IPS-NIHi7 (cell line): ENCODE results near the gene ZGRF1.
"Not testable (repeated sequence)": the region's sequence is repeated elsewhere in the genome, so short reads cannot be mapped to it uniquely, and the experiment has no call there.

ENCODE experiments used
- DNase-seq: peaks from one replicate; pipeline ENCODE4 v3.0.0; 2012; ENCODE audit warnings: mixed read lengths; ENCODE audit errors: extremely low spot score

ZGRF1 gene

DNA sequence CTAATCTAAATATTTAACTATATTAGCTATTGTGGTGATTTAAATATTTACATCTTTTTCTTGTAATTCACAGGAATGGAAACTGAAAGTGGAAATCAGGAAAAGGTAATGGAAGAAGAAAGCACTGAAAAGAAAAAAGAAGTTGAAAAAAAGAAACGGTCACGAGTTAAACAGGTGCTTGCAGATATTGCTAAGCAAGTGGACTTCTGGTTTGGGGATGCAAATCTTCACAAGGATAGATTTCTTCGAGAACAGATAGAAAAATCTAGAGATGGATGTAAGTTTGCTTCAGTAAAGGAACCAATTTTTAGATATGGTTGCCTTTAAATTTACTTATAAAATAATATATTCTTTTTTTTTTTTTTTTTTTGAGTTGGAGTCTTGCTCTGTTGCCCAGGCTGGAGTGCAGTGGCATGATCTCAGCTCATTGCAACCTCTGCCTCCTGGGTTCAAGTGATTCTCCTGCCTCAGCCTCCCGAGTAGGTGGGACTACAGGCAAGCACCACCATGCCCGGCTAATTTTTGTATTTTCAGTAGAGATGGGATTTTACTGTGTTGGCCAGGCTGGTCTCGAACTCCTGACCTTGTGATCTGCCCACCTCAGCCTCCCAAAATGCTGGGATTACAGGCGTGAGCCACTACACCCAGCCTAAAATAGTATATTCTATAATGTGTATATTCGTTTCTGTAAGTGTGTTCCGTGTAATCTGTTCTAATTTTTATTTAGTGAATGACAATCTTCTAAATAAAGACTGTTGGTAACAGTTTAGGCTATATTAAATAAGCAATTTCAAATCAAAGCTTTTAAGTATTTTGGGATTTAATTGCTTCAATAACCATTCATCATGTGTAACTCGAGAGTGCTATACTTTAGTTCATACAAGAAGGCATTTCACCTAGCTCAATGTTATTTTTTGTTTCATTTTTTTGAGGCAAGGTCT is 8.2 kb upstream of the ZGRF1 start:
- not testable (repeated sequence) for DNase-seq

DNA sequence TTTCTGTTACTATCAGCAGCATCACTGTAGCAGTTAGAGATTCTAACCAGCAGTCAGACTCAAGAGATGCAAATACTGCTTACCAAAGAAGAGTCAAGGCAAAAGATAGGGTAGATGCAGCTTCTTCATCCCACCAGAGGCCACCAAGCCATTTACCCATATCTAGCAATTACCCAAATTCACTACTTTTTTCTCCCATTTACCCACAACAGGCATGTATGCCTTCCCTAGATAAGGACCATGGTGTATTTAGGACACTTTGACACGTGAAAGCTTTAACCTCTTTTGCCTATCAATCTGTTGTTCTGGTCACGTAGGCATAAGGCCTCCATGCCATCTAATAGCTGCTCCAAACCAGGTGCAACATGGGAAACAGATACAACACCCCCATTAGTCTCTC is 5.8 kb upstream of the ZGRF1 start:
- DNase-seq: no peak

DNA sequence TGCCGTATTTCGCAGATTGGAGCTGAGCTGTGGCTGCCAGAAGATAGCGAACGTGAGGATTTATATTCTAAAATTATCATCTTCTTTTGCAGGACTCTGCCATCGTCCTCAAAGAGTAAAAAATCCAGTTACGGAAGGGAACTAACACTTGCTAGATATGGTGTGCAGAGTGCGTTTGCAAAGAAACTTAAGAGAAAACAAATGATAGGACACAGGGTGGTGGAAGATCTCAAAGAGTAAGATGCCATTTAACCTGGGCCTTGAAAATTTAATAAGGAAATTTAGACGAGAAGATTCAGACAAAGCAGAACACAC is 800 bp upstream of the ZGRF1 start:
- DNase-seq: no peak

DNA sequence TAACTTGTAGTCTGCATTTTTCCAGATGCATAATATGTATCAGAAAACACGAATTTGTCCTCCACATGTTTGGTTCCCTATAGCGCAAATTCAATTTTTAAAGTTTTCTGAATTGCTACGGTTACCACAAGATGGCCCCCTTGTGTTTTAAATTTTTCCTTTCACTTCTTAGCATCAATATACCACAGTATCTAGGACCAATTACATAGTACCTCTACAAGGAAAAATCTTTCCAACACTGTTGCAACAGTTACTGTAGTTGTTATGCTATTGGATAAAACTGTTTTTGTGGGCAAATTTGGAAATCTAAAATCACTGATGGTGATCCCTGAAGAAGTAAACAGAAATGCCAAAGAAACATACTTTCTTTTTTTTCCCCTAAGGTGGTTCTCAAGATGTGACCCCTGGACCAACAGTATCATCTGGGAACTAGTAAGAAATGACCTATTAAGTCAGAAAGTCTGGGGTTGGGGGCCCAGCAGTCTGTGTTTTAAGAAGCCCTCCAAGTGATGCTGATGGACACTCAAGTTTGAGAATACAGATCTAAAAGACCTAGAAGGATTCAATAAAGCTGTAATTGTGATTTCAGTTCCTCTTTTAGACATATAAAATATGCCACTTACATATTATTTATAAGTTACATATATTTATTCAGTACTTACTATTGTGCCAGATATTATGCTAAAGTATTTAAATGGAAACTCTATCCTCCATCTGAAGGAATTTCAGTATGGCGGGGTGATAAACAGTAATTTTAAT is 3.1 kb downstream of the ZGRF1 start:
- peak; percentile 20 for DNase-seq

DNA sequence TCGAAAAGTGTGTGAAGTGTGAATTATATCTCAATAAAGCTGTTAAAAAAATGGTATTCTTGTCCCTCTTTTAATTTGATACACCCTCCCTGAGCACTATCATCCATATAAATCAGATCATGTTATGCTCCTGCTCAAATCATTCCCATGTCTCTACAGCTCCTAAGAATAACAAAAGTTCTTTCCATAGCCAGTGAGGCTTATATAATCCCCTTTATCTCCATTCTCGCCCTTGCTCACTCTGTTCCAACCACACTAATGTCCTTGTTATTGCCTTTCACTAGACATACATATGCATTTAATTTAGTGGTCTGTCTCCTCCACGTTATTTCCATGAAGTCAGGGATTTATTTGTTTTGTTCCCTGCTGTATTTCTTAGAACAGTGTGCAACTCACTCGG is 10.5 kb downstream of the ZGRF1 start:
- DNase-seq: no peak

DNA sequence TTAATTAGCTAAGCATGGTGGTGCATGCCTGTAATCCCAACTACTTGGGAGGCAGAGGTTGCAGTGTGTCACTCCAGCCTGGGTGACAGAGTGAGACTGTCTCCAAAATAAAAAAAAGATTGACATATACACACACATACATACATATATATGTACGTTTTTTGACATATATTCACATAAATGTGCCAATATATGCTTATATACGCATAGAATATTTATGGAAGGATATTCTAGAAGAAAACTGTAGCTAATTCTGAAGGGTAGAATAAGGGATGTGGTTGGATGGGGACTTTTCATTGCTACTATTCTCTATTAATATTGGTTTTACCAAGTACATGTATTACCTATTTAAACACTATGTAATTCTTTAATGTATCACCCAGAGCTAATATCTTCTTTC is 19.7 kb downstream of the ZGRF1 start:
- DNase-seq: no peak

DNA sequence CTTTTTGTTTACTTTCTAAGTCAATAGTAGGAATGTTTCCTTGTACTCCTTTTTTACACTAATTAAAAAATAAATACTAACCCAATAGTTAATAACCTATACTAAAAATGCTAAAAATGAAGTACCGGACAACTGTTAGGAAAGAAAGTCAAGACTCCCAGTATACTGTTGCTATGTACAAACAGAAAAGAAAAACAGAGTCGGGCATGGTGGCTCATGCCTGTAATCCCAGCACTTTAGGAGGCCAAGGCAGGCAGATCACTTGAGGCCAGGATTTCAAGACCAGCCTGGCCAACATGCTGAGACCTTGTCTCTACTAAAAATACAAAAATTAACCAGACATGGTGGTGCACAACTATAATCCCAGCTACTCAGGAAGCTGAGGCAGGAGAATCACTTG is 23.9 kb downstream of the ZGRF1 start:
- not testable (repeated sequence) for DNase-seq

DNA sequence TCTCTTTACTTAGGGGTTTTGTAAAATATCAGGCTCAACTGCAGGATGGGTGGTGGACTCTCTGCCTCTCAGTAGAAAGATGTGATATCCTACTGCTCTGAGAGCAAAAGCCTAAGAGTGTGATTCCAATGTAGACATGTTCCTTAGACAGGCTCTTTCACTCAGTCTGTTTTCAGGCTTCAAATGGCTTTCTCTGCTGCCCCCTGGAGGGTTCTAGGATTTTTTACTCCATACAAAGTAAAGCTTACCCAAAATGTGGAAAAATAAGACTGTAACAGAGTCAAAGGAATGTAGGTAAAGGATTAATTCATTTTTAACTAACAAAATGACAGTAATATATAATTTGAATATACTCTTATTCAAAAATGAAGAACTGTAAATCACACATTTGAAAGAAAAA is 32.1 kb downstream of the ZGRF1 start:
- DNase-seq: peak; percentile 71

DNA sequence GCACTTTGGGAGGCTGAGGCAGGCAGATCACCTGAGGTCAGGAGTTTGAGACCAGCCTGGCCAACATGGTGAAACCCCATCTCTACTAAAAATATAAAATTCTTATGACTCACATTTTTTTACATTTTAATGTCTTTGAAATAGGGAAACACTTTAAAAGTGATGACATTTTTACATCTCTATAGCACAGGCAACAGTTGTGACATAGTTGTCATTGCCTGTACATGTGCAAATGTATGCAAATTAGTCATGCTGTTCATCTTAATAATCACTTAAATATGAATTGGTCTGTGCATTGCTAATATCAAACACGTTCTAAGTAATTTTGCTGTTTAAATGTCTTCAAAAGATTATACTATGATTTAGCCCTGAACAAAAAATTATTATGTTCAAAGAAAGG is 41.7 kb downstream of the ZGRF1 start:
- no peak for DNase-seq

DNA sequence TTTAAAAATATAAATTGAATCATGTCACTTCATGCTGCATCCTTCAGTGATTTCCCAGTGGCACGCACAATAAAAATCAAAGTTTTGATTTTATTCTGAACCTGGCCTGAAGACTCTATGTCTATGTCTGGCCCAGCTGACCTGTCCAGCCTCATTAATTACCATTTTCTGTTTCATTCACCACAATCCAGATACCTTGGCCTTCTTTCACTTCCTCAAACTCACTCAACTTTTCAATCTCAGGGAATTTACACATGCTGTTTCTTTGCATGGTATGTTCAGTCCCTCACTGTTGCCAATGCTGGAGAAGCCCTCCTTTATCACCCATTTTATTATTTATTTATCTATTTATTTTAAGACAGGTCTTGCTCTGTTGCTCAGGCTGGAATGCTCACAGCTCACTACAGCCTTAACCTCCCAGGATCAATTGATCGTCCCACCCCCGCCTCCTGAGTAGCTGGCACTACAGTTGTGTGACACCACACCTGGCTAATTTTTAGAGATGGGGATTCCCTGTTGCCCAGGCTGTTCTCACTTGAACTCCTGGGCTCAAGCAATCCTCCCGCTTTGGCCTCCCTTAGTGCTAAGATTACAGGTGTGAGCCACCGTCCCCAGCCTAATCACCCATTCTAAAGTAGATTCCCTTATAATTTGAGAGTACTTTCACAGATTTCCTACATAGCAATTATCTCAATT is 43.1 kb downstream of the ZGRF1 start:
- no peak for DNase-seq

DNA sequence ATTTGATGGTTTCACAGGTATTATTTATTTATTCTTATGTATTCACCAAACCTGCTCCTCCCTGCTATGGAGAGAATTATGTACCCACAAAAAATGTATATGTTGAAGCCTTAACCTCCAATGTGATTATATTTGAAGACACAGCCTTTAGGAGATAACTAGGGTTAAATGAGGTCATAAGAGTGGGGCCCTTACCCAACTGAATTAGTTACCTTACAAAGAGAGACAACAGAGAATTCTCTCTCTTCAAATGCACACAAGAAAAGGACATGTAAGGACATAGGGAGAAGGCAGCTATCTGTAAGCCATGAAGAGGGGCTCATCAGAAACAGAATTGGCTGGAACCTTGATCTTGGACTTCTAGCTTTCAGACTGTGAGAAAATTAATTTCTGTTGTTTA is 44.0 kb downstream of the ZGRF1 start:
- no peak for DNase-seq

DNA sequence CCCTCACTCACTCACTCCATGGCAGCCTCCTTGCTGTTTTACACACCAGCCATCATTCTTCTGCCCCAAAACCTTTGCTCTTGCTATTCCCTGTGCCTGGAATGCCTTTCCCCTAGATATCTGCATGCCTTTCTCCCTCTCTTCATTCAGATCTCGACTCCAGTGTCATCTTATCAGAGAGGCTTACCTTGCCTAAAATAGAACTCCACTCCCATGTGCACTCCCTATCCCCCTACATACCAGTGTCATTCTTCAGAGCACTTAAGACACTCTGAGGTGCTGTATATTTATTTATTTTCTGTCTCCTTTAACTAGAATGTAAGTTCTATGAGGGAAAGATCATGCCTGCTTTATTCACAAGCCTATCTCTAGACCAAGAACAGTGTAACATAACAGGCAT is 45.1 kb downstream of the ZGRF1 start:
- no peak for DNase-seq

DNA sequence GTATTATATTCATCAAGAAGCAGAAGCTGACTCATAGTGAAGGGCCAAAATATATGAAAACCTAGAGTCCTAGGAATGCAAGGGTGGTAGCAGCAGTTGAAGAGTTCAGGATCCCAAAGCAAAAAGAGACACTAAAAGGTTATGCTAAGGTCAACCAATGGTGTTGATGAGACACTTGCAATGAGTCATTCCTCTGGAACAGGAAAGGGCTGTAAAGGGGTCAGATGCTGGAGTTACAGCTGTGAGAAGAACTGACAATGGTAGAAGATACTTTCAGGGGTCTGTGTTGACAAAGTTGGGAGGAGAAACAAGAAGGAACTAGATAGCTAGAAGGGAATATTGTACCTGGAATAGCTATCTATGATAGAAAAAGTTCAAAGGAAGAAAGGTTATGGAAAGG is 47.5 kb downstream of the ZGRF1 start:
- peak; percentile 15 for DNase-seq

DNA sequence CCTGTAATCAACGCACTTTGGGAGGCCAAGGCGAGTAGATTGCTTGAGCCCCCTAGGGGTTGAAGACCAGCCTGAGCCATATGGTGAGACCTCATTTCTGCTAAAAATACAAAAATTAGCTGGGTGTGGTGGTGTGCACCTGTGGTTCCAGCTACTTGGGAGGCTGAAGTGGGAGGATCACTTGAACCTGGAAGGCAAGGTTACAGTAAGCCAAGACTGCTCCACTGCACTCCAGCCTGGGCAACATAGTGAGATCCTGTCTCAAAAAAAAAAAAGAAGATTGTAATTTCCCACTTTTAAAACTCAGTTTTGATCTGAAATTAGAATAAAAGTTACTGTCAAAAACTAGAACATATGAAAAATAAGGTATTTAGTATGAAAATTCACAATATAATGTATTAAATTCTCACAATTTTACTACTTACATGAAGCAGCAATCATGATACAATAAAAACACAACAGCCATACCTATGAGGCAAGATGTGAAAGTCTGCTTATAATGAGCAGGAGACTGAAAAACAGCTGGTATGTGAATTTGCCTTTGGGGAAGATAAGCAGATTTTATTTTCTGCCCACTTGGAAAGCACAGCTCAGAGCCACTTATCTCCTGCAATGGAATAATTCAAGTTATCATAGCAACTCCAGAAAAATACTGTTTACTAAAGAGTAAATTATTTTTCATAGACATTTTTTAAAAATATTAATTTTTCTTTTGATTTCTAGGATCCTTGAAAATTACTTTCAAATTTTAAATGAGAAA is 50.6 kb downstream of the ZGRF1 start:
- no peak for DNase-seq

DNA sequence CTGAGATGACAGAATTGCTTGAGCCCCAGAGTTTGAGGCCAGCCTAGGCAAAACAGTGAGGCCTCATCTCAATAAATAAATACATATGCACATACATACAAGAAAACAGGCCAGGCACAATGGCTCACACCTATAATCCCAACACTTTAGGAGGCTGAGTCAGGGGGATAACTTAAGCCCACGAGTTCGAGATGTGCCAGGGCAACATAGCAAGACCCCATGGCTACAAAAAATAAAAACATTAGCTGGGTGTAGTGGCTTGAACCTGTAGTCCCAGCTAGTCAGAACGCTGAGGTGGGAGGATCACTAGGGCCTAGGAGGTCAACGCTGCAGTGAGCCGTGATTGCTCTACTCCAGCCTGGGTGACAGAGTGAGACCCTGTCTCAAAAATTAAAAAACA is 69.2 kb downstream of the ZGRF1 start:
- no peak for DNase-seq

DNA sequence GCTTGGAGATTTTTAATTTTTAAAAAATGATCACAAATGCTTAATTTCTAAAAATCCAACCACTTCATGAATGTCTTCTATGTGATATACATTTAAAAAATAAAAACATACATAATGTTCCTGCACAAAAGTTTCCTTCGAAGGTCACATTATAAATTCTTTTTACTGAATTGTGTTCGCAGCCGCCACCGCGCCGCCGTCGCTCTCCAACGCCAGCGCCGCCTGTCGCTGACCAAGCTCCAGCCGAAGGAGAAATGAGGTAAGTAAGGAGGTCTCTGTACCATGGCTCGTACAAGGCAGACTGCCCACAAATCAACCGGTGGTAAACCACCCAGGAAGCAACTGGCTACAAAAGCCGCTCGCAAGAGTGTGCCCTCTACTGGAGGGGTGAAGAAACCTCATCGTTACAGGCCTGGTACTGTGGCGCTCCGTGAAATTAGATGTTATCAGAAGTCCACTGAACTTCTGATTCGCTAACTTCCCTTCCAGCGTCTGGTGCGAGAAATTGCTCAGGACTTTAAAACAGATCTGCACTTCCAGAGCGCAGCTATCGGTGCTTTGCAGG is 71.9 kb downstream of the ZGRF1 start:
- no peak for DNase-seq

DNA sequence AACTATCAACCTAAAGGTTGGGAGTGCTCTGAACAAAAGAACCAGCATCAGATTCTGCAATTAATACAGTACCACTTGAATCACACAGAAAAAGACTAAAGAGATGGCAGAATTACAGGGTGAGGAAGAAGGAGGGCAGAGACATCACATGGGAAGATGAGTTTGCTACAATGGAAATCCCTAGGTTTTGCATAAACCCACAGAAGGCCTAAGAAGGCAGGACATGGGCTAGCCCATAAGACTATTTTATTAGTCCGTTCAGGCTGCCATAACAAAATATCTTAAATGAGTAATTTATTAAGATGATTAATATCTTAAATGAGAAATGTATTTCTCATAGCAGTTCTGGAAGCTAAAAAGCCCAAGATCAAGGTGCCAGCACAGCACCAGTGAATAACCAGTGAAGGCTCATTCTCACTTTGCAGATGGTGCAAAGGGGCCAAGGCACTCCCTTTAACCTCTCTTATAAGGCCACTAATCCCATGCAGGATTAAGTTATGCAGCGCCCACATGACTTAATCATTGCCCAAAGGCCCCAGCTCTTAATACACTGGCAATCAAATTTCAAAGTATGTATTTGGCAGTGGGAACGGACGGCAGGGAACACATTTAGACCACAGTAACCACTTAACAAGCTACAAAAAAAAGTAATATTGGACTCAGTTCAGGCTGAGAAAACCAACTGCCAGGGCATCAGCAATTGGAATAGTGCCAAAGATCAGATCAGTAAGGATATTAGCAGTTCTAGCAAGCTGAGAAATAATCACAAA is 73.1 kb downstream of the ZGRF1 start:
- no peak for DNase-seq

DNA sequence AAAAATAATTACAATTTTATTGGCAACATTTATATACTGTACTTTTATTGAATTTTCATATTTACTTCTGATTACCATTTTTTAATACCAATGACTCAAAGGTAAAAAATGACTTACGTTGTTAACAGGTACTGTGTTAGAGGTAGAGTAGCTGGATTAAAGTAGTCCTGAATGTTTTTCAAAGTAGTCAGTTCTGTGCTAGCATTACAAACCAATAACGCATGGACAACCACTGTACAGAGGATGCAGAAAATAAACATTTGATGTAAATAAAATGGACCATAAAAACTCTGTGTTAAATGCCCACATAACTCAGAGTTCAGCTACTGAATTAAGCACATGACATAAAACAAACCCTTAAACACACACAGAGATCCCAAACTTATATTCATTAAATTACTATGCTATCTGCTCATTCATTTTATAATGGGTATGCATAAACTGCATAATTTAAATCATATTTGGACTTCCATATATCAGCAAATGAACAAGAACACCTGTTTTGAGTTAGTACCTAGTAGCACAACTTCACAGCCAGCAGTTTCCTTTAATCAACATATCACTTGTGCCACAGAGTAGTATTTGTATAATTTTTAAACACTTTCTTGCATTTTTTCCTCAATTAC is 74.3 kb downstream of the ZGRF1 start:
- no peak for DNase-seq

DNA sequence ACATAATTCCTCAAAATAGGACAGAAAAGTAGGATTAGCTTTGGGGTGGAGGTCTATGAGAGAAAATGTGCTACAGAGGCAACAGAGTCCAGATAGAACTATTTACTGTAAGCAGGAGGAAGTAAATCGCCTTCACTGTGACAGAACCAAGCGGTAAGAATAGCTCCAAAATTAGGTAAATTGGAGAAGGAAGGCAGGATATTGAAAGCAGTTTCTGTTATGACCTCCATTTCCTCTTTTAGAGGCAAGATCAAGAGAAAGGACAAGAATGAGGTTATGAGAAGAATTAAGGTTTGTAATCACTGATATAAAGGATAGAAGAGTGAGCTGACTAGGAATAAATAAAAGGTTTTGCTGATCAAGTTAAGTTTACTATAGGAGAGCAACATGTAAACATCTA is 76.6 kb downstream of the ZGRF1 start:
- DNase-seq: no peak

DNA sequence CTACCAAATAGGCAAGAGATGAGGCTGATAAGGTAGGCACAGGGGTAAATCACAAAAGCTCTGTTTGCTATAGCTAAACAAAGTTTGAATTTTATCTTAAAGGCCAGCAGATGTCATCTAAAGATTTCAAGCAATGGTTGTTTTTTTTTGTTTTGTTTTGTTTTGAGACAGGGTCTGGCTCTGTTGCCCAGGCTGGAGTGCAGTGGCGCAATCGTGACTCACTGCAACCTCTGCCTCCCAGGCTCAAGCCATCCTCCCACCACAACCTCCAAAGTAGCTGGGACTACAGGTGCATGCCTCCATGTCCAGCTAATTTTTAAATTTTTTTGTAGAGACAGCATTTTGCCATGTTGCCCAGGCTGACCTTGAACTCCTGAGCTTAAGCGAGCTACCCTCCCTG is 77.7 kb downstream of the ZGRF1 start:
- no peak for DNase-seq
